DOHH2 (cell line): ENCODE data around the gene SLC7A11.

ENCODE experiments used
- H3F3A ChIP-seq: fragments of 200-600 bp; sonication (generic), shearing (Covaris generic); 2 replicates; pipeline ENCODE4 v1.6.0; 2016; ENCODE audit warnings: antibody characterized with exemption, mild to moderate bottlenecking; ENCODE audit not compliant: control insufficient read depth, insufficient read depth
- H3K27ac ChIP-seq: fragments of 200-600 bp; sonication (generic); 2 replicates; pipeline ENCODE4 v1.5.1; 2014; ENCODE audit warnings: low read depth, mild to moderate bottlenecking, low read length, moderate library complexity
- H3K27me3 ChIP-seq: fragments of 200-600 bp; sonication (generic); 2 replicates; pipeline ENCODE4 v1.6.1; 2014; ENCODE audit warnings: mild to moderate bottlenecking, low read length, mixed read lengths; ENCODE audit not compliant: control insufficient read depth
- H3K36me3 ChIP-seq: fragments of 200-600 bp; sonication (generic); 2 replicates; pipeline ENCODE4 v1.6.1; 2014; ENCODE audit warnings: mild to moderate bottlenecking, low read length, moderate library complexity, mixed read lengths; ENCODE audit not compliant: control insufficient read depth
- H3K4me1 ChIP-seq: fragments of 200-600 bp; sonication (generic); 2 replicates; pipeline ENCODE4 v1.6.1; 2014; ENCODE audit warnings: mild to moderate bottlenecking, low read length, mixed read lengths; ENCODE audit not compliant: control insufficient read depth
- H3K4me2 ChIP-seq: fragments of 200-600 bp; sonication (generic); 2 replicates; pipeline ENCODE4 v1.6.0; 2014; ENCODE audit warnings: mild to moderate bottlenecking, low read length, moderate library complexity
- H3K4me3 ChIP-seq: fragments of 200-600 bp; sonication (generic); 2 replicates; pipeline ENCODE4 v1.5.1; 2014; ENCODE audit warnings: mild to moderate bottlenecking, low read length, mixed read lengths
- H3K79me2 ChIP-seq: fragments of 200-600 bp; sonication (generic); 2 replicates; pipeline ENCODE4 v1.6.1; 2014; ENCODE audit warnings: mild to moderate bottlenecking, low read length, mixed read lengths; ENCODE audit not compliant: control insufficient read depth
- H3K9me2 ChIP-seq: fragments of 200-600 bp; sonication (generic); replicated peaks from 2 replicates; pipeline ENCODE4 v1.6.1; 2014; ENCODE audit warnings: mild to moderate bottlenecking, low read length, mixed read lengths; ENCODE audit not compliant: control insufficient read depth
- H3K9me3 ChIP-seq: fragments of 200-600 bp; sonication (generic); 2 replicates; pipeline ENCODE4 v1.6.1; 2014; ENCODE audit warnings: antibody characterized with exemption, low read length, mixed read lengths; ENCODE audit not compliant: control insufficient read depth, insufficient read depth
- H4K20me1 ChIP-seq: fragments of 200-600 bp; sonication (generic); 2 replicates; pipeline ENCODE4 v1.6.0; 2014; ENCODE audit warnings: low read depth, mild to moderate bottlenecking, antibody characterized with exemption, low read length, moderate library complexity; ENCODE audit not compliant: control insufficient read depth, insufficient read depth
- EZH2phosphoT487 ChIP-seq: fragments of 200-600 bp; sonication (generic); IDR thresholded peaks from 2 replicates; pipeline ENCODE4 v1.6.1; 2017; ENCODE audit warnings: borderline replicate concordance, mild to moderate bottlenecking, antibody characterized with exemption, low read length, moderate library complexity, mixed read lengths
- TF ChIP-seq, protein P1 (sequence below): fragments of 200-600 bp; sonication (generic); IDR thresholded peaks from one replicate; pipeline ENCODE4 v1.5.1; 2014; ENCODE audit warnings: antibody characterized with exemption, mild to moderate bottlenecking, low read depth, low read length; ENCODE audit not compliant: poor library complexity, severe bottlenecking

SLC7A11 gene

DNA sequence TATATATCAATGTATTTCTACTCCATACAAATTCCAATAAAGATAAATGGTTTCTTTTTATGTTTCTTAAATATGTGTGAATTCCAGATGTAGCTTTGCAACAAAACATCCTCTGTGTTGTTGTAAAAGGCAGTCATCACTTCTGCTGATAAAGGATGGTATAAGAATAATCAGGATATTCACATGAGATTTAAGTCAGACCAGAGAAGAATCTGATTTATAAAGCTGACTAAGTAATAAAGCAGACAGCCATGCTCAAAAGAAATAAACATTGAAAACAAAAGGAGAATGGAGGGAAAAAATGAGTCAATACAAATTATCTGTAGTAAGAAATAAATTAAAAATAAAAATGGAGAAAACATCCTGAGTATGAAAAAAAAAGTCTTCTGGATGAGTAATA is 27.0 kb upstream of the SLC7A11 start:
- Histone ChIP-seq H3K27me3 (no peaks in the 10 kb centered on the region), H3K4me3 (no peak overlapping the region), H4K20me1 (no peaks in the 10 kb centered on the region), H3F3A (no peaks in the 10 kb centered on the region), H3K36me3 (no peaks in the 10 kb centered on the region), H3K4me1 (no peaks in the 10 kb centered on the region), H3K9me3 (no peaks in the 10 kb centered on the region), H3K27ac (no peak overlapping the region), H3K4me2 (no peak overlapping the region), H3K9me2 (no peaks in the 10 kb centered on the region), H3K79me2 (no peaks in the 10 kb centered on the region)
- no peak for TF ChIP-seq EZH2phosphoT487
- TF ChIP-seq, protein P1, sequence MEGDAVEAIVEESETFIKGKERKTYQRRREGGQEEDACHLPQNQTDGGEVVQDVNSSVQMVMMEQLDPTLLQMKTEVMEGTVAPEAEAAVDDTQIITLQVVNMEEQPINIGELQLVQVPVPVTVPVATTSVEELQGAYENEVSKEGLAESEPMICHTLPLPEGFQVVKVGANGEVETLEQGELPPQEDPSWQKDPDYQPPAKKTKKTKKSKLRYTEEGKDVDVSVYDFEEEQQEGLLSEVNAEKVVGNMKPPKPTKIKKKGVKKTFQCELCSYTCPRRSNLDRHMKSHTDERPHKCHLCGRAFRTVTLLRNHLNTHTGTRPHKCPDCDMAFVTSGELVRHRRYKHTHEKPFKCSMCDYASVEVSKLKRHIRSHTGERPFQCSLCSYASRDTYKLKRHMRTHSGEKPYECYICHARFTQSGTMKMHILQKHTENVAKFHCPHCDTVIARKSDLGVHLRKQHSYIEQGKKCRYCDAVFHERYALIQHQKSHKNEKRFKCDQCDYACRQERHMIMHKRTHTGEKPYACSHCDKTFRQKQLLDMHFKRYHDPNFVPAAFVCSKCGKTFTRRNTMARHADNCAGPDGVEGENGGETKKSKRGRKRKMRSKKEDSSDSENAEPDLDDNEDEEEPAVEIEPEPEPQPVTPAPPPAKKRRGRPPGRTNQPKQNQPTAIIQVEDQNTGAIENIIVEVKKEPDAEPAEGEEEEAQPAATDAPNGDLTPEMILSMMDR = no peak

DNA sequence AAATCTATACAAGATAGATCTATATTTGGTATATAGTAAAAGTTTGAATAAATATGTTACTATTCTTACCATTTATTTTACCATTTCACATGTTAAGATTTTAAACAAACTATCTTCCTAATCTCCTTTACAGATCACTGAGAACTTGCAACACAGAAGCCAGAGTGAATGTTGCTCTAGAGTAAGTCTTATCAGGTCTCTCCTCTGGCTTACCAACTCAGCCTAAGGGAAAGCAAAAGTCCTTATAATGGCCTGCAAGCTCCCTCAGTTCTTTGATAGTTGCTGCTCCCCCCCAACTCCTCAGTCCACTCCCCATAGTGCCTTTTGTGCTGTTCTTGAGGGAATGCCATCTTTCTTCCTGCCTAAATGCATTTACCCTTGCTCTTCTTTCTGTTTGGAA is 25.7 kb upstream of the SLC7A11 start:
- Histone ChIP-seq H4K20me1 (no peaks in the 10 kb centered on the region), H3K79me2 (no peaks in the 10 kb centered on the region), H3K27me3 (no peaks in the 10 kb centered on the region), H3K27ac (no peak overlapping the region), H3K4me2 (no peak overlapping the region), H3K9me3 (no peaks in the 10 kb centered on the region), H3K9me2 (no peaks in the 10 kb centered on the region), H3K36me3 (no peaks in the 10 kb centered on the region), H3F3A (no peaks in the 10 kb centered on the region), H3K4me1 (no peaks in the 10 kb centered on the region), H3K4me3 (no peak overlapping the region)
- TF ChIP-seq, protein P1 = no peak
- no peak for TF ChIP-seq EZH2phosphoT487

DNA sequence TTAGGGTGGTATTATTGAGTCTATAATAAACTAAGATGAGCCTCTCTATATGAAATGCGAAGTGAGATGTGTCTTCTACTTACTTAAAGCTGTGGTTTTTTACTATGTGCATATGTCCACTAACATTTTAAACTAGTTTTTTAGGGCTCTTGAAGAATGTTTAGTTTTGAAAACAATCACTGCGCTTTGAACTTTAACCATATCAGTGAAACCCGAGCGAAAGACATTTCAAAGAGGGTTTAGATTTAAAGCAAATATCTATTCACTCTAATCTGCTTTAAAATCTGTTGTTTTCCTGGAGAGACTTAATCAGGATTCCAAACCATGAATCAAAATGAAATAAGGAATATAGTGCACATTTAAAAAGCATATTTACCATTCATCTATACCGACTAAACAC is 24.8 kb upstream of the SLC7A11 start:
- Histone ChIP-seq H3K36me3 (no peaks in the 10 kb centered on the region), H3K9me2 (no peaks in the 10 kb centered on the region), H3K4me2 (no peak overlapping the region), H4K20me1 (no peaks in the 10 kb centered on the region), H3K27ac (no peak overlapping the region), H3K79me2 (no peaks in the 10 kb centered on the region), H3K4me3 (no peak overlapping the region), H3K4me1 (no peaks in the 10 kb centered on the region), H3K9me3 (no peaks in the 10 kb centered on the region), H3F3A (no peaks in the 10 kb centered on the region), H3K27me3 (no peaks in the 10 kb centered on the region)
- TF ChIP-seq, protein P1 = no peak

DNA sequence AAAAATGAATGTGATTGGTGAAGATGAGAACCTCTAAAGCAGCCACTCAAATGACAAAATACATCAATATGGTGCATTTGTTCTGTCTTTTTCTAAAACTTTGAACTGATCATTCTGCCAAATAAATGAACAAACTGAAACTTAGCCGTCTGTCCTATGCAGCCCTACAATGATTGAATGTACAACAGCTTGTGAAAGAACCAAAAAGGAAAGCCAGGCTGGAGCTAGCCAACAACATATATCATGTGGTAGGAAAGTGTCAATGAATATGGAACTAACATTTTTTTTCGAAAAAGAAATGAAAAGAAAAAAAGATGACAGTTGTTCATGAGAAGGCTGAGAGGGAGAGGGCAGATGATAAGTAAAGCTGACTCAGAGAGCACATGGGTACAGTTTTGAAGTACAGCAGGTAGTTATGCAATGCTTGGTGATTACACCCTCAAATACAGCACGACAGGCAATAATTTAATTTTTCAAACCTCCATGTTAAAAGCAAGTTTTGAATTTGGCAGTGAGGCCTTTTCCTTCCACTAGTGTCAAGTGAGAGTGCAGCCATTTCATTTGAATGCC is 21.2 kb upstream of the SLC7A11 start:
- Histone ChIP-seq H3K9me3 (no peaks in the 10 kb centered on the region), H3K9me2 (no peaks in the 10 kb centered on the region), H4K20me1 (no peaks in the 10 kb centered on the region), H3K79me2 (no peaks in the 10 kb centered on the region), H3K4me1 (no peaks in the 10 kb centered on the region), H3K27me3 (no peaks in the 10 kb centered on the region), H3F3A (no peaks in the 10 kb centered on the region), H3K4me3 (no peak overlapping the region), H3K27ac (no peak overlapping the region), H3K4me2 (no peak overlapping the region), H3K36me3 (no peaks in the 10 kb centered on the region)
- TF ChIP-seq, protein P1 = no peak
- no peak for TF ChIP-seq EZH2phosphoT487
